Small intestine (tissue), 7 donors: Measurements from ENCODE around the gene FBXO8. TPM values are rescaled to one million over a fixed set of nuclear protein-coding genes. Genes with fewer than 3 reads are reported as not detected.

Experiments used
- DNase-seq, 2 donors: peaks; one replicate each; pipeline versions ENCODE4 v3.0.0 to v3.0.0-alpha.2; 2013
- FAIRE-seq: peaks from 2 replicates; lab custom pipeline; 2012; peaks lifted over from hg19 to GRCh38; lab: Jason Lieb, UNC
- H3K27ac ChIP-seq, 3 donors: one replicate each; pipeline ENCODE4 v1.5.1; 2013; ENCODE audit warnings: low read length in 2 of 3, mild to moderate bottlenecking in 2 of 3, control low read depth in 1 of 3, inconsistent platforms in 1 of 3, low read depth in 1 of 3, moderate library complexity in 1 of 3
- H3K27me3 ChIP-seq, 3 donors: one replicate each; pipeline ENCODE4 v1.6.1; 2013; ENCODE audit warnings: low read length in 3 of 3, inconsistent platforms in 1 of 3; ENCODE audit not compliant: control insufficient read depth in 3 of 3, insufficient read depth in 3 of 3
- H3K36me3 ChIP-seq, 3 donors: one replicate each; pipeline ENCODE4 v1.6.1; 2013; ENCODE audit warnings: low read length in 3 of 3, inconsistent platforms in 1 of 3, low read depth in 1 of 3, mild to moderate bottlenecking in 1 of 3, moderate library complexity in 1 of 3; ENCODE audit not compliant: control insufficient read depth in 3 of 3, insufficient read depth in 2 of 3
- H3K4me1 ChIP-seq, 3 donors: one replicate each; pipeline ENCODE4 v1.6.1; 2013; ENCODE audit warnings: low read length in 2 of 3, inconsistent platforms in 1 of 3, low read depth in 1 of 3, mild to moderate bottlenecking in 1 of 3, moderate library complexity in 1 of 3; ENCODE audit not compliant: control insufficient read depth in 3 of 3, insufficient read depth in 2 of 3
- H3K4me3 ChIP-seq, 3 donors: one replicate each; pipeline ENCODE4 v1.5.1; 2013; ENCODE audit warnings: low read length in 3 of 3, control low read depth in 1 of 3, inconsistent platforms in 1 of 3, low read depth in 1 of 3, mild to moderate bottlenecking in 1 of 3, moderate library complexity in 1 of 3
- H3K9me3 ChIP-seq, 2 donors: one replicate each; pipeline ENCODE4 v1.6.1; 2013; ENCODE audit warnings: low read depth in 1 of 2, low read length in 1 of 2; ENCODE audit not compliant: control insufficient read depth in 2 of 2, insufficient read depth in 1 of 2
- WGBS, 3 donors: extraction: QIAGEN DNeasy Blood & Tissue Kit; methylation state at CpG; one replicate each; pipeline ENCODE4 v1.1.7; 2013; 5-methylcytosine and 5-hydroxymethylcytosine counted together
- polyA plus RNA-seq, 4 donors: library from polyadenylated mRNA; stranded (reverse) in 3 of 4; unstranded in 1 of 4; fragments of 200-250 nt in 3 of 4; fragments of 120-200 nt in 1 of 4; gene quantifications; one replicate each; pipeline versions ENCODE4 v1.2.1 to v1.2.3, GENCODE V29; 2013
- donor health status: healthy with polysubstance abuse.
- donor health status: control.
- donor health status: control.
- donor health status: Bipolar disorder and iron deficiency.
- donor health status: healthy.

The FBXO8 gene
- polyA plus RNA-seq, 4 donors, result 14.5 to 25.5 (median 23.3) TPM

- no peaks in the 10 kb centered on the region for H3K4me1 ChIP-seq
- H3K9me3 ChIP-seq, result no peaks in the 10 kb centered on the region
- WGBS, 3 donors, result 54 to 94% (median 90%) methylated on average over 1 of the region's 1 CpG
- FAIRE-seq (peak; percentile 83), DNase-seq (no peak)
- H3K27me3 ChIP-seq, result no peaks in the 10 kb centered on the region
- no peak overlapping the region for H3K27ac ChIP-seq
- no peak overlapping the region for H3K4me3 ChIP-seq
- H3K36me3 ChIP-seq, result peaks cover 0 to 4% (median 3%) of the 10 kb centered on the region in 3 donors
Measured at GRCh38 chr4:174255374-174255773, 28.1 kb downstream of the FBXO8 start.

GRCh38 chr4:174254613-174255012 is 28.9 kb downstream of the FBXO8 start:
- 88 to 96% (median 89%) methylated on average over 1 of the region's 1 CpG for WGBS, 3 donors
- H3K4me1 ChIP-seq, result no peaks in the 10 kb centered on the region
- no peak for FAIRE-seq
- peaks cover 0 to 4% (median 3%) of the 10 kb centered on the region in 3 donors for H3K36me3 ChIP-seq
- DNase-seq, result no peak
- no peak overlapping the region for H3K27ac ChIP-seq
- no peak overlapping the region for H3K4me3 ChIP-seq
- no peaks in the 10 kb centered on the region for H3K27me3 ChIP-seq
- H3K9me3 ChIP-seq, result no peaks in the 10 kb centered on the region

GRCh38 chr4:174252412-174252811 is 31.1 kb downstream of the FBXO8 start:
- Histone ChIP-seq H3K4me3 (no peak overlapping the region), H3K36me3 (peaks cover 0 to 4% (median 0%) of the 10 kb centered on the region in 3 donors), H3K27ac (no peak overlapping the region), H3K27me3 (no peaks in the 10 kb centered on the region), H3K4me1 (no peaks in the 10 kb centered on the region), H3K9me3 (no peaks in the 10 kb centered on the region)
- 74 to 92% (median 78%) methylated on average over 2 of the region's 2 CpGs for WGBS, 3 donors
- FAIRE-seq (no peak), DNase-seq (no peak)

GRCh38 chr4:174248407-174248806 is 35.1 kb downstream of the FBXO8 start:
- Histone ChIP-seq H3K4me1 (no peaks in the 10 kb centered on the region), H3K27me3 (no peaks in the 10 kb centered on the region), H3K9me3 (no peaks in the 10 kb centered on the region), H3K27ac (no peak overlapping the region), H3K4me3 (no peak overlapping the region), H3K36me3 (peaks cover 0 to 2% (median 0%) of the 10 kb centered on the region in 3 donors)
- no peak for DNase-seq
- 70 to 72% (median 71%) methylated on average over 1 of the region's 1 CpG for WGBS, 3 donors
- no peak for FAIRE-seq

GRCh38 chr4:174245714-174246113 is 37.8 kb downstream of the FBXO8 start:
- WGBS, 3 donors, result 99 to 100% (median 100%) methylated on average over 1 of the region's 1 CpG
- FAIRE-seq (no peak), DNase-seq (no peak)
- no peaks in the 10 kb centered on the region for H3K27me3 ChIP-seq
- H3K4me1 ChIP-seq, result no peaks in the 10 kb centered on the region
- no peaks in the 10 kb centered on the region for H3K36me3 ChIP-seq
- H3K9me3 ChIP-seq, result no peaks in the 10 kb centered on the region
- H3K4me3 ChIP-seq, result no peak overlapping the region
- no peak overlapping the region for H3K27ac ChIP-seq

GRCh38 chr4:174244441-174244840 is 39.0 kb downstream of the FBXO8 start:
- Histone ChIP-seq H3K36me3 (no peaks in the 10 kb centered on the region), H3K9me3 (no peaks in the 10 kb centered on the region), H3K4me3 (no peak overlapping the region), H3K27me3 (no peaks in the 10 kb centered on the region), H3K27ac (no peak overlapping the region), H3K4me1 (no peaks in the 10 kb centered on the region)
- no peak for FAIRE-seq
- WGBS, 3 donors, result 54 to 90% (median 71%) methylated on average over 1 of the region's 1 CpG
- no peak for DNase-seq

GRCh38 chr4:174241162-174241561 is 42.3 kb downstream of the FBXO8 start:
- FAIRE-seq, result no peak
- H3K4me3 ChIP-seq, result no peak overlapping the region
- H3K27me3 ChIP-seq, result no peaks in the 10 kb centered on the region
- H3K27ac ChIP-seq, result no peak overlapping the region
- H3K36me3 ChIP-seq, result peaks cover 0 to 4% (median 0%) of the 10 kb centered on the region in 3 donors
- H3K4me1 ChIP-seq, result no peaks in the 10 kb centered on the region
- WGBS, 3 donors, result 87 to 98% (median 94%) methylated on average over 3 of the region's 3 CpGs
- no peak for DNase-seq
- no peaks in the 10 kb centered on the region for H3K9me3 ChIP-seq

GRCh38 chr4:174236359-174236758 is 47.1 kb downstream of the FBXO8 start:
- Histone ChIP-seq H3K27ac (no peak overlapping the region), H3K36me3 (peaks cover 1 to 5% (median 4%) of the 10 kb centered on the region in 3 donors), H3K9me3 (no peaks in the 10 kb centered on the region), H3K27me3 (no peaks in the 10 kb centered on the region), H3K4me3 (no peak overlapping the region), H3K4me1 (no peaks in the 10 kb centered on the region)
- DNase-seq (peak in 1 of 2 donors; percentile 33), FAIRE-seq (peak; percentile 67)
- WGBS, 3 donors, result 78 to 84% (median 78%) methylated on average over 3 of the region's 3 CpGs

GRCh38 chr4:174230680-174231079 is 52.8 kb downstream of the FBXO8 start:
- Histone ChIP-seq H3K27ac (no peak overlapping the region), H3K36me3 (peaks cover 0 to 5% (median 1%) of the 10 kb centered on the region in 3 donors), H3K9me3 (no peaks in the 10 kb centered on the region), H3K4me1 (no peaks in the 10 kb centered on the region), H3K27me3 (peaks cover 0 to 3% (median 0%) of the 10 kb centered on the region in 3 donors), H3K4me3 (no peak overlapping the region)
- WGBS, 3 donors, result 85 to 93% (median 91%) methylated on average over 4 of the region's 4 CpGs
- FAIRE-seq (no peak), DNase-seq (no peak)
